Spleen (tissue), 7 donors: ENCODE data around the gene OLFML3.

Experiments
- CTCF ChIP-seq, 11 experiments: fragments of 200-600 bp in 7 of 11; fragments of 450-650 bp in 4 of 11; sonication (generic) in 4 of 11; IDR thresholded peaks in 8 of 11; conservative IDR thresholded peaks in 3 of 11; 1 replicate in 7 of 11; 2 replicates in 4 of 11; pipeline versions ENCODE4 v1.4.0 to v1.8.0; 2016 to 2021; ENCODE audit warnings: antibody characterized with exemption in 11 of 11, inconsistent platforms in 4 of 11, mild to moderate bottlenecking in 1 of 11
- POLR2A ChIP-seq, 3 donors: fragments of 450-650 bp; IDR thresholded peaks; one replicate each; pipeline ENCODE4 v1.5.1; 2017; ENCODE audit warnings: antibody characterized with exemption in 3 of 3, mild to moderate bottlenecking in 1 of 3
- POLR2AphosphoS5 ChIP-seq, 3 donors: sonication (generic); formaldehyde crosslinking; IDR thresholded peaks; one replicate each; pipeline ENCODE4 v1.5.1; 2017; ENCODE audit warnings: antibody characterized with exemption in 3 of 3
- donor health status: DM: no; HTN: no; CAD: no; lungs with moderate emphysema.
- donor health status: DM: no; HTN: no; CAD: no.
- donor health status: DM: no; HTN: no; CAD: no.

- TF ChIP-seq POLR2AphosphoS5 (IDR thresholded peaks at IDR 0.05) (no peak), CTCF (IDR thresholded peaks at IDR 0.05 in 8 of 11, conservative IDR thresholded peaks at IDR 0.05 in 3 of 11) (peak in 2 of 11 experiments; percentile 24 to 34), POLR2A (IDR thresholded peaks at IDR 0.05) (no peak)
Observed at GRCh38 chr1:113949007-113949406, 30.3 kb upstream of the OLFML3 start.
